HUES64 (cell line): ENCODE results near the gene SAMD4A.

Experiments used
- H3K27ac ChIP-seq: 2 replicates; pipeline ENCODE4 v1.7.0; 2013; ENCODE audit warnings: low read depth, low read length, inconsistent platforms
- H3K27me3 ChIP-seq: 2 replicates; pipeline ENCODE4 v1.6.1; 2013; ENCODE audit warnings: mild to moderate bottlenecking, low read length; ENCODE audit not compliant: insufficient read depth
- H3K36me3 ChIP-seq: 2 replicates; pipeline ENCODE4 v1.6.1; 2013; ENCODE audit warnings: mild to moderate bottlenecking, low read length; ENCODE audit not compliant: insufficient read depth
- H3K4me1 ChIP-seq: 2 replicates; pipeline ENCODE4 v1.6.1; 2013; ENCODE audit warnings: mild to moderate bottlenecking, low read length, moderate library complexity; ENCODE audit not compliant: insufficient read depth
- H3K4me3 ChIP-seq: 2 replicates; pipeline ENCODE4 v1.5.1; 2013; ENCODE audit warnings: mild to moderate bottlenecking, low read length, moderate library complexity
- H3K9ac ChIP-seq: 2 replicates; pipeline ENCODE4 v1.6.1; 2013; ENCODE audit warnings: mild to moderate bottlenecking, low read depth, low read length
- H3K9me3 ChIP-seq: 2 replicates; pipeline ENCODE4 v1.6.1; 2013; ENCODE audit warnings: low read depth, low read length; ENCODE audit not compliant: insufficient read depth
- WGBS: fragments of 150-250, 120-280 bp; methylation state at CpG from one replicate; pipeline ENCODE4 v1.1.7; 2013; ENCODE audit warnings: missing lambda C conversion rate; 5-methylcytosine and 5-hydroxymethylcytosine counted together

The SAMD4A gene

DNA sequence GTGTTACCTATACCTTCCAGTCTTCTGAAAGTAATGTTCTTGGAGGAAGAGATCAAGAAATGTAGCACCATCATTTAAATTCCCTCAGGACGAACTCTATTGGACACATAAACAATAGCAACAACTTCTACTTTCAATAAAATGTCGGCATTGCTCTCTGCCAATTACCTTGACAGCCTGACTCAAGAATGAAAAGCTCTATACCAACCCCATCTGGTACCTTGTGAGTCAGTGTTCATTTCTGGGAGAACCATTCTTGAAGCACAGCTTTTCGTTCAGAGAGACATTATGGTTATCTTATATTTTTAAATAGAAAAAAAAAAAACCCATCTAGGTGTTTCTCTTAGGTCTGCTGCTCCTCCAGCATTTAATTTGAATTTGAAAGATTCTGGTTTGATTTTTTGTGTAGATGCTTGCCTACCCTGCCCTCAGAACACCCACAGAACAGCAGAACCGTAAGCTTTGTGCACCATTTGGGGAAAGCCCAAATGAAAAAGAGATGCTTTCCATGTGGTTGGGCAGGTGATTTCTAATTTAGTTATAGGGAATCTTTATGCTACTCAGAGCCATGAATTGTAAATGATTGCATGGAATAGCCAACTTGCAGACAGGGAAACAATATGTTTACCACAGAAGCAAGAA lies 156.0 kb downstream of the SAMD4A start:
- Histone ChIP-seq H3K9ac (no peak overlapping the region), H3K36me3 (no peaks in the 10 kb centered on the region), H3K9me3 (no peaks in the 10 kb centered on the region), H3K4me1 (peaks cover 4% of the 10 kb centered on the region), H3K27ac (no peak overlapping the region), H3K4me3 (no peak overlapping the region), H3K27me3 (no peaks in the 10 kb centered on the region)
- 83% methylated on average over 3 of the region's 4 CpGs for WGBS

DNA sequence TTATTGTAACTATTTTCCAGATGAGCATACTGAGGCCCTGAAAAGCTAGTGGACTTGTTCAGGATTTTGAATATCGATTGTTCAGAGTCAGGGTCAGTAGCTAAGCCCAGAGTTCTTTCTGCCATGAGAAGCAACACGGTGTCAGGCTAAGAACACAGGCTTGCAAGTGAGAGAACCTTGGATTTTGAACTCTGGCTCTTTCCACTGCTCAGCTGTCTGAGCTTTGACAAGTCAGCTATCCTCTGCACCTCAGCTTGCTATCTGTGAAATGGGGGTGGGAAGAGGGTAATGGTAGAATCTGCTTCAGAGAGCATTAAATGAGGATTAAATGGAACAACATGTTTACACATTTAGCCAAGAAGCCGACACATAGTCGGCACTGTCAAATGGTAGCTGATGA lies 157.2 kb downstream of the SAMD4A start:
- Histone ChIP-seq H3K36me3 (no peaks in the 10 kb centered on the region), H3K9ac (no peak overlapping the region), H3K4me3 (no peak overlapping the region), H3K27ac (no peak overlapping the region), H3K9me3 (no peaks in the 10 kb centered on the region), H3K4me1 (peaks cover 4% of the 10 kb centered on the region), H3K27me3 (no peaks in the 10 kb centered on the region)
- WGBS, result 81% methylated on average over 4 of the region's 4 CpGs

DNA sequence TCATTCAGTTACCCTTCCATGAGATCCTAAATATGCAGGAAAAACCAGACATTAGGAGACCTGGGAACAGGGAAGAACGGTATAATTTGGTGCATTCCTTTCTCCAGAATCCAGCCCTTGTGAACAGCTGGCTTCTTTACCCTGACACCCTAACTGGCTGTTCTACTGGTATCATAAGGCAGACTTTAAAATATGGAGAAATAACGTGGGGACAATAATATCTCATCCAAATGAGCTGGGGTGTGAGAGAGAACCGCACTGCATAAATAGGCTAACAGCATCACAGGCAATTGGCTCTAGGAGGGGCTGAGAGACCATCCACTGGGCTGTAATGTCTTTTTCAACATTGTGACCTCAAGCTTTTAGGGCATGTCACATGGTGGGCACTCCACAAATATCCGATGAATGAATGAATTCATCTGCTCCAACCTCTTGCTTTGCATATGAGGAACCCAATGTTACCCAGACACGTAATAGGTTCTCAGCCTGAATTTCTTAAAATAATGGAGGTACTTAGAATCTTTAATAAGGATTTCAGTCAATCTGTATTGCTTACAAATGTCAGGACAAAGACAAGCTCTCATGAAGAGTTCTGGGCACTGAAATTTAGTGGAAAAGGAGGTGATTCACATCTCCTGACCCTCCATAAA lies 157.9 kb downstream of the SAMD4A start:
- WGBS, result 92% methylated on average over 5 of the region's 5 CpGs
- Histone ChIP-seq H3K9ac (no peak overlapping the region), H3K4me1 (peaks cover 8% of the 10 kb centered on the region), H3K27me3 (no peaks in the 10 kb centered on the region), H3K9me3 (no peaks in the 10 kb centered on the region), H3K36me3 (no peaks in the 10 kb centered on the region), H3K27ac (no peak overlapping the region), H3K4me3 (no peak overlapping the region)

DNA sequence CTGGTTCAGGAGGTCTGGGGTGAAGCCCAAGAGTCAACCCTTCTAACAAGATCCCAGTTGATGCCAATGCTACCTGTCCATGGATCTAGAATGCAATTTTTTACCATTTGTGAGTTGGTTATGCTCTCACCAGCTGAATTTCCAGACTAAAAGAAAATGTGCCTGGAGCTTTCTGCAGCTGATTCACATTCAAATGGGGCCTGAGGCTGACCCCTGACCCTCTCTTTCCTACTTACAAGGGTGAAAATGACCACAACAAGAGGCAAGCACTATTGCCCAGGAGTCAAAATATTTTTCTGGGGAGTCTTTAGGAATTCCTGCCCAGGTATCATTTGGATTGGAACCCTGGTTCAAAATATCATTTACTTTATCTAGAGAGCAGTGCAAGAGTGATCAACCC lies 159.1 kb downstream of the SAMD4A start:
- Histone ChIP-seq H3K36me3 (no peaks in the 10 kb centered on the region), H3K27ac (no peak overlapping the region), H3K4me1 (peaks cover 8% of the 10 kb centered on the region), H3K27me3 (no peaks in the 10 kb centered on the region), H3K4me3 (no peak overlapping the region), H3K9ac (no peak overlapping the region), H3K9me3 (no peaks in the 10 kb centered on the region)

DNA sequence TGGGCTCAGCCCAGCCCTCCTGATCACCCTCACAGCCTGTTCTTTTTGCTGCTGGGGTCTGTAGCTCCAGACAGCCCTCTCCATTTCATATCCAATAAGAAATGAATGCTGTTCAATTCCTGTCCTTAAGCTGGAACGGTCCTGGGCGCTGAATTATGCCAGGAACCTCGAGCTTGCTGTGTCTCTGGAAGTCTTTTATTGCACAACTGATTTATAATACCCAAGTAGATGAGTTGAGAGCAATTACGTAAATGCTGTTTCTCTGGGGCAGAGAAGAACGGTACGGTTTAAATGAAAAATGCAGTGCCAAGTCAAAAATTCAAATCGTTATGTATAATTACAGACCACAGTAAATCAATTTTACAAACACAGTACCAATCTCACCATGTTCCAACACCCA lies 161.0 kb downstream of the SAMD4A start:
- Histone ChIP-seq H3K4me3 (no peak overlapping the region), H3K9me3 (no peaks in the 10 kb centered on the region), H3K9ac (no peak overlapping the region), H3K36me3 (no peaks in the 10 kb centered on the region), H3K27ac (no peak overlapping the region), H3K27me3 (no peaks in the 10 kb centered on the region), H3K4me1 (peaks cover 8% of the 10 kb centered on the region)
- 96% methylated on average over 7 of the region's 7 CpGs for WGBS

DNA sequence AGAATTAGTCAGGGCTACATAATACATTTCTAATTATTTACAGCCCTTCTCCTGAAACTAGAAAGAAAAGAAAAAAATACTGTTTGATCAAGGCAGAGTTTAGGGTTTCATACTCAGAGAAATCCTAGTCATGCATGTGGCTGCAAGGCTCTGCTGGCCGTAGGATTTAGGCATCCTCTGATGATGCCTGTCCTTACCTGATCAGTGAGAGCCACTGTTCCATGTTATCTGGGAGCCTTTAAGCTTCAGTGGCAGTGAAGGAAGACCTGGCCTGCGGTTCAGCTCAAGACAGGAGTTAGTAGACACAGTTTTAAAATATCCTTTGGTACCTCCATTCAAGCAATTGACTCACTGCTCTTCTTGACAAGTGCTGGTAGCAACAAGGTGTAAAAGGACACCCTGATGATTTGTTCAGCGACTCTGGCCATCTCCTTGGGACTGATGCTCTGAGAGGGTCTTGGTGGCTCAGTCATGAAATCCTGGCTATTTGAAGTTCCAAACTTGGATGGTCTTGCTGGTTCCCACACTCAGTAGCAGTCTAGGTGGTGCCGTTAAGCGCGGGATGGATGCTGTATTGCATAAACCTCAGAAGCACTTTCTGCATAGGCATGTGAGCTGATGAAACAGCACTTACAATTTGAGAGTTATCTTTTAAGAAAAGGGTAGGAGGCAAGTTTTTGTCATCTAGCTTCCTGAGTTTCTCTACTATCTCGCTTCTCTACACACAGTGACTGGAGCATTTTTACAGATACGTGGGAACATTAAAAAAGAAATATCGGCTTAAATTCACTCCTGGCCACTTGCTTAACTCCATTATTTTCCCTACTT lies 162.0 kb downstream of the SAMD4A start:
- H3K36me3 ChIP-seq, result no peaks in the 10 kb centered on the region
- 93% methylated on average over 9 of the region's 9 CpGs for WGBS
- H3K9ac ChIP-seq, result no peak overlapping the region
- H3K9me3 ChIP-seq, result no peaks in the 10 kb centered on the region
- H3K27ac ChIP-seq, result no peak overlapping the region
- H3K27me3 ChIP-seq, result no peaks in the 10 kb centered on the region
- H3K4me1 ChIP-seq, result peaks cover 8% of the 10 kb centered on the region
- H3K4me3 ChIP-seq, result no peak overlapping the region

DNA sequence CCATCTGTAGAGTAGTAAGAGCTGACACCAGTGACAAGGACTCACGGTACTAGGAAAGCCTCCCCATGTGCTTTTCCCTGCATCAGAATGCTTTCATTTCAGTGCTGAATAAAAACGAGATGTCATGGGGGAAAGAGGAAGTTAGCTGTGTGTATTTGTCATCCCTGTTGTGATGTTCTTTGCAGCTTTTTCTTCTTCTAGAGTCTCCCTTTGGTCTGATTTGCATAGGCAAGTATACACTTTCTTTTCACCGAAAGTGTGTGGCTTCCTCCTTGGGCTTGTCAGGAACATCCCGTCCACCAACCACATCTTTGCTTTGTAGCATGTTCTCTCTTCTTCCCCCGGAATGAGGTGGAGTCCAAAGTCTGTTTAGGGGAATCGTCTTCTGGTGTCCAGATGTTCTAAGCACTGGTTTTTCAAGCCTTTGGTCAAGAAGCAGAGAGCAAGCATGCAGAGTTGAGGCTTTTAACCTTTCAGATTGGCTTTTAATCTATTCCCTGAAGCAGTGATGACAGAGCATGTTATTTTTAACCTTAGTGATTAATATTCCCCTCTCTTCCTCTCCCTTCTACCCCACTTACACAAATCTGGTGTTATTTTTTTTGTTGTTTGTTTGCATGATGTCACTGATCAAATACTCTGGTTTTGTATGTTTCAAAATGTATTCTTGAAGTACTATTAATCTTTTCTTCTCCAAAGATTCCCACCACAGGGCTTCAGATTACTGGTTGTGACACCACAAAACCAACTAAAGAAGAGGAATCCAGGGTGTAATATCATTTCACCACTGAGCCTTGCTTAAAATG lies 163.4 kb downstream of the SAMD4A start:
- 81% methylated on average over 6 of the region's 6 CpGs for WGBS
- no peak overlapping the region for H3K27ac ChIP-seq
- H3K27me3 ChIP-seq, result no peaks in the 10 kb centered on the region
- no peaks in the 10 kb centered on the region for H3K36me3 ChIP-seq
- no peak overlapping the region for H3K4me3 ChIP-seq
- no peak overlapping the region for H3K9ac ChIP-seq
- peaks cover 8% of the 10 kb centered on the region for H3K4me1 ChIP-seq
- no peaks in the 10 kb centered on the region for H3K9me3 ChIP-seq

DNA sequence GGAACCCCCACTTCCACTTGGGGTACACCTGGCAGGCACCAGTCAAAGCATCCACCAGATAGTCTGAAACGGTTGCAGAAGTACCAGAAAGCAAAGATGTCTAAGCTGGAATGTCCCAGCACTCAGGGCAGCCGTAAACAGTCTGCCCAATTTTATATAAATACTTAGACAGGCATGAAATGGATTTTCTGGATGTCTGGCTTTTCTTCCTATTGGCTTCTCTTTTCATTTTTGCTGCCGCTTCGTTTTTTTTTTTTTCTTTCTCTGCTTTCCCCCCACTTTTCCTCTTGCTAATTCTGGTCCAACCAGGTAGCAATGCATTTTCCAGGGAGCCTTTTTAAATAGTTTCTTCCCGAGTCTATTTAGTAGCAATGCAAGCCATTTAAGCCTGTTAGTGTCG lies 168.0 kb downstream of the SAMD4A start:
- Histone ChIP-seq H3K9ac (no peak overlapping the region), H3K9me3 (no peaks in the 10 kb centered on the region), H3K4me3 (no peak overlapping the region), H3K36me3 (no peaks in the 10 kb centered on the region), H3K27ac (no peak overlapping the region), H3K4me1 (peaks cover 11% of the 10 kb centered on the region), H3K27me3 (no peaks in the 10 kb centered on the region)
- 96% methylated on average over 6 of the region's 6 CpGs for WGBS

DNA sequence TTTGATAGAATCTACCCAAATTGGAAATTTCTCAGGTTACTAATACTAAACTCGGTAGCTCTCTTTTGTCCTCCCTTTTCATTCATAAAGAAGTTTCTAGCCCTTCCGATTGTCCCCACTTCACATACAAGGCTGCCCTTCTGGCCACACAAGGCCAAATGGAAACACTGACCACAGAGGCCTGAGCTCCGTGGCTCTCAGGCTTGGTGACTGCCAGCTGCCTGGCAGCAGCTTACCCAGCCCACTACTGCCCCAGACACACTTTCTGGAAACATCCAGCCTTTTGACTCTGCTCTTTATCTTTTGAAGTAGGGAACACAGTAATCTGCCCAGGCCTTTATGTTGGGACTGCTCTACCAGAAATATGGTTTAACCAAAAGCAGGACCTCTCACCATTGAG lies 168.5 kb downstream of the SAMD4A start:
- Histone ChIP-seq H3K9me3 (no peaks in the 10 kb centered on the region), H3K27ac (no peak overlapping the region), H3K9ac (no peak overlapping the region), H3K36me3 (no peaks in the 10 kb centered on the region), H3K4me1 (peaks cover 11% of the 10 kb centered on the region), H3K27me3 (no peaks in the 10 kb centered on the region), H3K4me3 (no peak overlapping the region)
- WGBS, result 91% methylated on average over 3 of the region's 3 CpGs

DNA sequence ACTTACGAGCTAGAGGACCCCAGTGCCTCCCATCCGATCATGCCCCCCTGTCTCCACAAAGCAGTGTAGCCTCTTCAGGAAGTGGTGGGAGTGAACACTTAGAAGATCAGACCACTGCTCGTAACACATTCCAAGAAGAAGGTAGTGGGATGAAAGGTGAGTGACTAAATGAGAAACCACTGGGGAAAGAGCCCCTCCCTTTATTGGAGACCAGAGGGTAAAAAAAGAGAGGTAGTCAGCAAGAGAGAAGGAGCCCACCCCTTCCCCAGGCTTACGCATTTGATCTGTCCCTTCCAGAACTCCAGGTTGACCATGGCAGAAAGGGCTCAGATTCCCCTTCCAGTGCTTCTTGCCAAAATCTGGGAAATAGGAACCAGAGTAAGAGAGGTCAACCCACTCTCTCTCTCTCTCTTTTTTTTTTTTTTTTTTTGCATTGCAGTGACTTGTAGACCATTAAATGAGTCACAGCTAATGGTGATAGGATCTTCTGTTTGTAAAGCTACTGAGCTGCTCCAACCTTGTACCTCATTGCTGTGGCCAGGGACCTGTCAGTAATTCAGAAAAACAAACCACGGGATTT lies 170.3 kb downstream of the SAMD4A start:
- no peaks in the 10 kb centered on the region for H3K27me3 ChIP-seq
- no peak overlapping the region for H3K4me3 ChIP-seq
- no peaks in the 10 kb centered on the region for H3K36me3 ChIP-seq
- no peak overlapping the region for H3K27ac ChIP-seq
- WGBS, result 85% methylated on average over 4 of the region's 5 CpGs
- H3K9ac ChIP-seq, result no peak overlapping the region
- H3K4me1 ChIP-seq, result peaks cover 11% of the 10 kb centered on the region; the same call in 1 of the 2 replicates
- no peaks in the 10 kb centered on the region for H3K9me3 ChIP-seq
